SKM-1 treated with dmso at 0.1 percent for 144 hours (cell line): ENCODE measurements around the gene OGDH.
A peak's percentile ranks its signal among the peaks of the same experiment; 100 is the strongest.
"Not testable (repeated sequence)": the region's sequence is repeated elsewhere in the genome, so short reads cannot be mapped to it uniquely, and the experiment has no call there.

ENCODE experiments used
- DNase-seq: peaks from one replicate; lab custom pipeline; 2025; ENCODE audit not compliant: unreplicated experiment; lab: John Stamatoyannopoulos, UW

The OGDH gene

GRCh38 chr7:44665531-44666213, 59.2 kb downstream of the OGDH start:
- no peak for DNase-seq

- DNase-seq = no peak
Observed at GRCh38 chr7:44666566-44666965, 60.1 kb downstream of the OGDH start.

- no peak for DNase-seq
Observed at GRCh38 chr7:44667190-44667589, 60.8 kb downstream of the OGDH start.

GRCh38 chr7:44671069-44671468, 64.6 kb downstream of the OGDH start:
- DNase-seq = no peak

GRCh38 chr7:44673324-44673723, 66.9 kb downstream of the OGDH start:
- DNase-seq = no peak

- DNase-seq = no peak
Observed at GRCh38 chr7:44673771-44674170, 67.3 kb downstream of the OGDH start.

- DNase-seq = no peak
Observed at GRCh38 chr7:44674381-44674780, 68.0 kb downstream of the OGDH start.

- no peak for DNase-seq
Observed at GRCh38 chr7:44676776-44677175, 70.3 kb downstream of the OGDH start.

GRCh38 chr7:44678101-44678470, 71.7 kb downstream of the OGDH start:
- no peak for DNase-seq

- peak; percentile 69 for DNase-seq
Observed at GRCh38 chr7:44678471-44679179, 72.2 kb downstream of the OGDH start.

GRCh38 chr7:44681645-44682044, 75.2 kb downstream of the OGDH start:
- DNase-seq = no peak

- no peak for DNase-seq
Observed at GRCh38 chr7:44685723-44686122, 79.3 kb downstream of the OGDH start.

- no peak for DNase-seq
Observed at GRCh38 chr7:44689427-44689826, 83.0 kb downstream of the OGDH start.

- no peak for DNase-seq
Observed at GRCh38 chr7:44693641-44694313, 87.3 kb downstream of the OGDH start.

GRCh38 chr7:44694326-44694725, 87.9 kb downstream of the OGDH start:
- DNase-seq = no peak

- no peak for DNase-seq
Observed at GRCh38 chr7:44694766-44695165, 88.3 kb downstream of the OGDH start.

- DNase-seq = no peak
Observed at GRCh38 chr7:44695756-44696155, 89.3 kb downstream of the OGDH start.

GRCh38 chr7:44696728-44697127, 90.3 kb downstream of the OGDH start:
- DNase-seq = no peak

GRCh38 chr7:44697136-44698045, 91.0 kb downstream of the OGDH start:
- no peak for DNase-seq

GRCh38 chr7:44698046-44698580, 91.7 kb downstream of the OGDH start:
- DNase-seq = no peak

- DNase-seq = not testable (repeated sequence)
Observed at GRCh38 chr7:44699598-44699997, 93.2 kb downstream of the OGDH start.
